Lower lobe of right lung (tissue), 2 donors: ENCODE results near the gene EP400. TPM values are rescaled to one million over a fixed set of nuclear protein-coding genes. Genes with fewer than 3 reads are reported as not detected.

Experiments used
- ATAC-seq, 2 donors: fragments of 200-7000 bp; cut with Tn5 transposase; one replicate each; pipeline ENCODE4 v1.9.1; 2020 to 2022; ENCODE audit warnings: mild to moderate bottlenecking in 2 of 2, moderate library complexity in 2 of 2
- DNase-seq: peaks from one replicate; pipeline ENCODE4 v3.0.0-alpha.2; 2020
- H3K27ac ChIP-seq: fragments of 200-600 bp; one replicate; pipeline ENCODE4 v1.8.0; 2022
- H3K27me3 ChIP-seq: fragments of 200-600 bp; one replicate; pipeline ENCODE4 v1.8.0; 2022; ENCODE audit warnings: low read depth
- H3K36me3 ChIP-seq: fragments of 200-600 bp; one replicate; pipeline ENCODE4 v1.8.0; 2022; ENCODE audit warnings: mild to moderate bottlenecking
- H3K4me1 ChIP-seq: fragments of 200-600 bp; one replicate; pipeline ENCODE4 v1.8.0; 2022
- H3K4me3 ChIP-seq: fragments of 200-600 bp; one replicate; pipeline ENCODE4 v1.8.0; 2022; ENCODE audit warnings: mild to moderate bottlenecking
- H3K9me3 ChIP-seq: fragments of 200-600 bp; one replicate; pipeline ENCODE4 v1.8.0; 2022
- CTCF ChIP-seq: fragments of 200-600 bp; IDR thresholded peaks from one replicate; pipeline ENCODE4 v1.8.0; 2022; ENCODE audit warnings: antibody characterized with exemption, mild to moderate bottlenecking
- intact Hi-C: fragments of 100-400 bp; cut with DNase I; formaldehyde crosslinking; loops from one replicate; pipeline ENCODE4 v1.11.0; 2022
- total RNA-seq: library from RNA; stranded (reverse); fragmentation: NEBNext Ultra II Directional; extraction: Animal tissue kit (Norgen Biotek cat#: 25700); gene quantifications from one replicate; pipeline ENCODE4 v1.2.1, GENCODE V29; 2021
- donor health status: DM: no; HTN: yes; CAD: no; lungs with severe emphysema.

EP400 gene
- total RNA-seq, 1 donor from 2014 or later, result 46.2 TPM

GRCh38 chr12:132069336-132069985 lies 119.7 kb downstream of the EP400 start:
- peak in 1 of 2 donors; percentile 26 for ATAC-seq
- H3K9me3 ChIP-seq, result no peaks in the 10 kb centered on the region
- no peaks in the 10 kb centered on the region for H3K4me1 ChIP-seq
- no peak overlapping the region for H3K4me3 ChIP-seq
- H3K36me3 ChIP-seq, result peaks cover 89% of the 10 kb centered on the region
- H3K27ac ChIP-seq, result no peak overlapping the region
- intact Hi-C loops, result no loop called here
- DNase-seq, result no peak
- no peak for TF ChIP-seq CTCF
- no peaks in the 10 kb centered on the region for H3K27me3 ChIP-seq

- Histone ChIP-seq H3K9me3 (no peaks in the 10 kb centered on the region), H3K36me3 (peaks cover 89% of the 10 kb centered on the region), H3K4me1 (no peaks in the 10 kb centered on the region), H3K4me3 (no peak overlapping the region), H3K27ac (no peak overlapping the region), H3K27me3 (no peaks in the 10 kb centered on the region)
- TF ChIP-seq CTCF, result no peak
- intact Hi-C loops, result no loop called here
- DNase-seq, result no peak
- ATAC-seq, result no peak
Measured at GRCh38 chr12:132070298-132070697, 120.6 kb downstream of the EP400 start.

- Histone ChIP-seq H3K4me3 (no peak overlapping the region), H3K36me3 (peaks cover 90% of the 10 kb centered on the region), H3K27ac (no peak overlapping the region), H3K9me3 (no peaks in the 10 kb centered on the region), H3K4me1 (no peaks in the 10 kb centered on the region), H3K27me3 (no peaks in the 10 kb centered on the region)
- ATAC-seq (no peak), DNase-seq (no peak)
- intact Hi-C loops, result no loop called here
- no peak for TF ChIP-seq CTCF
Measured at GRCh38 chr12:132071040-132071810, 121.5 kb downstream of the EP400 start.

GRCh38 chr12:132071830-132072384 lies 122.2 kb downstream of the EP400 start:
- H3K9me3 ChIP-seq, result no peaks in the 10 kb centered on the region
- H3K4me1 ChIP-seq, result no peaks in the 10 kb centered on the region
- peaks cover 90% of the 10 kb centered on the region for H3K36me3 ChIP-seq
- no peak overlapping the region for H3K27ac ChIP-seq
- TF ChIP-seq CTCF, result no peak
- no peak for ATAC-seq
- no peaks in the 10 kb centered on the region for H3K27me3 ChIP-seq
- no peak overlapping the region for H3K4me3 ChIP-seq
- no peak for DNase-seq
- intact Hi-C loops, result no loop called here

GRCh38 chr12:132074216-132074615 lies 124.5 kb downstream of the EP400 start:
- ATAC-seq (no peak), DNase-seq (no peak)
- H3K27me3 ChIP-seq, result no peaks in the 10 kb centered on the region
- no peaks in the 10 kb centered on the region for H3K4me1 ChIP-seq
- H3K4me3 ChIP-seq, result no peak overlapping the region
- peaks cover 90% of the 10 kb centered on the region for H3K36me3 ChIP-seq
- H3K9me3 ChIP-seq, result no peaks in the 10 kb centered on the region
- no peak overlapping the region for H3K27ac ChIP-seq
- TF ChIP-seq CTCF, result no peak
- intact Hi-C loops, result no loop called here
